WTC11 (cell line): ENCODE data around the gene GFY. TPM values are rescaled to one million over a fixed set of nuclear protein-coding genes. Genes with fewer than 3 reads are reported as not detected.

Experiments
- ATAC-seq: fragments of 200-7000 bp; cut with Tn5 transposase; 2 replicates; pipeline ENCODE4 v1.10.0; 2021; ENCODE audit warnings: mild to moderate bottlenecking, moderate library complexity
- CTCF ChIA-PET: fragments of 300-600 bp; sonication (Branson Sonifier 250); formaldehyde crosslinking; loops from one replicate; lab custom pipeline; 2021; ENCODE audit warnings: antibody characterized with exemption; lab: Charles Lee
- POLR2A ChIA-PET: fragments of 350-600 bp; sonication (Branson Sonifier 250); formaldehyde crosslinking; loops from one replicate; lab custom pipeline; 2021; ENCODE audit warnings: antibody characterized with exemption; lab: Charles Lee
- DNase-seq: peaks from one replicate; pipeline ENCODE4 v3.0.0; 2021; ENCODE audit warnings: low spot score
- H3K27ac Mint-ChIP-seq: 2 replicates; pipeline ENCODE4 v1.8.0; 2021; ENCODE audit warnings: mixed read lengths
- H3K27me3 Mint-ChIP-seq: 2 replicates; pipeline ENCODE4 v1.8.0; 2021; ENCODE audit warnings: low read depth, mild to moderate bottlenecking, moderate library complexity, mixed read lengths
- H3K36me3 Mint-ChIP-seq: 2 replicates; pipeline ENCODE4 v1.8.0; 2021; ENCODE audit warnings: mixed read lengths
- H3K4me1 Mint-ChIP-seq: 2 replicates; pipeline ENCODE4 v1.8.0; 2022; ENCODE audit warnings: mixed read lengths
- H3K4me3 Mint-ChIP-seq: 2 replicates; pipeline ENCODE4 v1.8.0; 2021; ENCODE audit warnings: mild to moderate bottlenecking, moderate library complexity, mixed read lengths
- H3K9me3 Mint-ChIP-seq: 2 replicates; pipeline ENCODE4 v1.8.0; 2021; ENCODE audit warnings: mixed read lengths
- AFF4 ChIP-seq: sonication (generic); formaldehyde crosslinking; IDR thresholded peaks from 2 replicates; pipeline ENCODE4 v1.8.1; 2023; ENCODE audit warnings: mild to moderate bottlenecking, missing genetic modification reagents, borderline replicate concordance
- FOXP1 ChIP-seq: sonication (generic); formaldehyde crosslinking; IDR thresholded peaks from 2 replicates; pipeline ENCODE4 v1.8.0; 2022; ENCODE audit warnings: missing genetic modification reagents, mild to moderate bottlenecking, moderate library complexity, borderline replicate concordance
- FOXP4 ChIP-seq: sonication (generic); formaldehyde crosslinking; IDR thresholded peaks from 2 replicates; pipeline ENCODE4 v1.8.0; 2022; ENCODE audit warnings: mild to moderate bottlenecking, missing genetic modification reagents
- JAZF1 ChIP-seq: fragments of 250-450 bp; sonication (Bioruptor Pico); IDR thresholded peaks from 2 replicates; pipeline ENCODE4 v1.9.0; 2021; ENCODE audit warnings: moderate library complexity, mild to moderate bottlenecking, inconsistent platforms
- MAX ChIP-seq: sonication (generic); formaldehyde crosslinking; IDR thresholded peaks from 2 replicates; pipeline ENCODE4 v1.8.0; 2022; ENCODE audit warnings: mild to moderate bottlenecking, missing genetic modification reagents
- PREB ChIP-seq: sonication (generic); formaldehyde crosslinking; IDR thresholded peaks from 2 replicates; pipeline ENCODE4 v1.8.1; 2022; ENCODE audit warnings: mild to moderate bottlenecking, missing genetic modification reagents, moderate library complexity, borderline replicate concordance
- RELA ChIP-seq: sonication (generic); formaldehyde crosslinking; IDR thresholded peaks from 2 replicates; pipeline ENCODE4 v1.8.1; 2022; ENCODE audit warnings: missing genetic modification reagents, mild to moderate bottlenecking, borderline replicate concordance
- SMAD4 ChIP-seq: sonication (generic); formaldehyde crosslinking; IDR thresholded peaks from 2 replicates; pipeline ENCODE4 v1.8.0; 2022; ENCODE audit warnings: mild to moderate bottlenecking, missing genetic modification reagents
- ZNF121 ChIP-seq: sonication (generic); formaldehyde crosslinking; IDR thresholded peaks from 2 replicates; pipeline ENCODE4 v1.8.0; 2023; ENCODE audit warnings: missing genetic modification reagents
- ZNF138 ChIP-seq: sonication (generic); formaldehyde crosslinking; conservative IDR thresholded peaks from 2 replicates; pipeline ENCODE4 v1.8.1; 2022; ENCODE audit warnings: mild to moderate bottlenecking, moderate library complexity, missing genetic modification reagents
- ZNF281 ChIP-seq: sonication (generic); formaldehyde crosslinking; IDR thresholded peaks from 2 replicates; pipeline ENCODE4 v1.8.0; 2023; ENCODE audit warnings: mild to moderate bottlenecking, missing genetic modification reagents
- ZNF416 ChIP-seq: fragments of 250-450 bp; sonication (Bioruptor Pico); IDR thresholded peaks from 2 replicates; pipeline ENCODE4 v1.9.0; 2021; ENCODE audit warnings: mild to moderate bottlenecking, inconsistent platforms
- total RNA-seq: library from RNA; stranded (reverse); gene quantifications from 3 replicates; pipeline ENCODE4 v1.2.3, GENCODE V29; 2021

The GFY gene
- total RNA-seq, 1 experiment from 2014 or later: 0.87 TPM

GRCh38 chr19:49469828-49470614 is 44.8 kb downstream of the GFY start (continued):
- 0 out of 2 replicates have a peak, but pooled peaks have one; percentile 29 for TF ChIP-seq FOXP1 (CRISPR knock-in tag)

- H3K9me3 Mint-ChIP-seq: no peaks in the 10 kb centered on the region
- no peak for ATAC-seq
- ChIA-PET POLR2A (no interaction called here), CTCF (interaction anchor here (0.6 to 2.0 kb wide), 4 partner anchors 14 to 79 kb away, joined by 3 to 6 read pairs (median 3); partner anchors contain the start of gene ALDH16A1)
- peaks cover 12% of the 10 kb centered on the region for H3K27me3 Mint-ChIP-seq
- DNase-seq: no peak
- no peak overlapping the region for H3K4me3 Mint-ChIP-seq
- peaks cover 2% of the 10 kb centered on the region; the same call in 1 of the 2 replicates for H3K36me3 Mint-ChIP-seq
- no peak overlapping the region for H3K27ac Mint-ChIP-seq
- H3K4me1 Mint-ChIP-seq: peaks cover 7% of the 10 kb centered on the region
- TF ChIP-seq ZNF281 (CRISPR knock-in tag) (no peak), JAZF1 (CRISPR knock-in tag) (no peak), RELA (no peak), MAX (CRISPR knock-in tag) (no peak), ZNF138 (no peak), ZNF416 (CRISPR knock-in tag) (no peak), AFF4 (no peak), ZNF121 (CRISPR knock-in tag) (no peak), SMAD4 (CRISPR knock-in tag) (no peak), FOXP4 (CRISPR knock-in tag) (no peak), PREB (CRISPR knock-in tag) (no peak)
These were observed 45.4 kb downstream of the GFY start for GRCh38 chr19:49470615-49470978.
